ENCODE measurements around the gene EFCC1.

DNA sequence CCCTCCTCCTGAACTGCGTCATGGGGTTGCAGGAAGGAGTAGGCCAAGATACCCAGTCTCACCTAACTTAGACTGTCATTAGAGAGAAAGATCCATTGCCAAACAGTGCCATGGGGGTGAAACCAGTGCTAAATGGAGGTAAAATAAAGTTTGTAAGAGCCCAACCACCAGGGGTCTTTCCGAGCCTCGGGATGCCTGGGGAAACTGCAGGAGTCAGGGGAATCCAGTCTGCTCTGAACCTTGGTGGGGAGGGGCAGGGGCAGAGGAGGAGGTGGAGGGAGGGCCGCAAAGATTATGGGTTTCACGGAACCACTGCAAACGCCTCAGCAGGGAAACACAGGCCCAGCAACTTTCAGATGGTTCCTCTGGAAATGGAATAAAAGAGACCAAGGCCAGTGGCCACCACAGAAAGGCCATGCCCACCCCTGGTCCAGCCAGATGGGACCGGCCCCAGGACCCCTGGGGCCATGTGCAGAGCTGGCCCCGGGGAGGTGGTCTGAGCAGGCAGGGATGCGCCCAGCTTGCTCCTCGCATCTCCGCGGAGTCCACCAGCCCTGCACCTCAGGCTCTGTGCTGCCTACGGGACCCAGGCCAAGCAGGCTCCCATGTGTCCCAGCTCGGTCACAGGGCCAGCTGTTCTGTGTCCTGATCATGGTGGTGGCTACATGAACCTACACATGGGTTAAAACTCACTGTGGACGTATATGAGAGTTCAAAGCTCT, 39.6 kb downstream of the EFCC1 start:
- no peak for TF ChIP-seq CEBPB (IDR thresholded peaks at IDR 0.05)
- TF ChIP-seq RAD21 (IDR thresholded peaks at IDR 0.05; ENCODE audit: low read depth): no peak
- TF ChIP-seq, protein P1, sequence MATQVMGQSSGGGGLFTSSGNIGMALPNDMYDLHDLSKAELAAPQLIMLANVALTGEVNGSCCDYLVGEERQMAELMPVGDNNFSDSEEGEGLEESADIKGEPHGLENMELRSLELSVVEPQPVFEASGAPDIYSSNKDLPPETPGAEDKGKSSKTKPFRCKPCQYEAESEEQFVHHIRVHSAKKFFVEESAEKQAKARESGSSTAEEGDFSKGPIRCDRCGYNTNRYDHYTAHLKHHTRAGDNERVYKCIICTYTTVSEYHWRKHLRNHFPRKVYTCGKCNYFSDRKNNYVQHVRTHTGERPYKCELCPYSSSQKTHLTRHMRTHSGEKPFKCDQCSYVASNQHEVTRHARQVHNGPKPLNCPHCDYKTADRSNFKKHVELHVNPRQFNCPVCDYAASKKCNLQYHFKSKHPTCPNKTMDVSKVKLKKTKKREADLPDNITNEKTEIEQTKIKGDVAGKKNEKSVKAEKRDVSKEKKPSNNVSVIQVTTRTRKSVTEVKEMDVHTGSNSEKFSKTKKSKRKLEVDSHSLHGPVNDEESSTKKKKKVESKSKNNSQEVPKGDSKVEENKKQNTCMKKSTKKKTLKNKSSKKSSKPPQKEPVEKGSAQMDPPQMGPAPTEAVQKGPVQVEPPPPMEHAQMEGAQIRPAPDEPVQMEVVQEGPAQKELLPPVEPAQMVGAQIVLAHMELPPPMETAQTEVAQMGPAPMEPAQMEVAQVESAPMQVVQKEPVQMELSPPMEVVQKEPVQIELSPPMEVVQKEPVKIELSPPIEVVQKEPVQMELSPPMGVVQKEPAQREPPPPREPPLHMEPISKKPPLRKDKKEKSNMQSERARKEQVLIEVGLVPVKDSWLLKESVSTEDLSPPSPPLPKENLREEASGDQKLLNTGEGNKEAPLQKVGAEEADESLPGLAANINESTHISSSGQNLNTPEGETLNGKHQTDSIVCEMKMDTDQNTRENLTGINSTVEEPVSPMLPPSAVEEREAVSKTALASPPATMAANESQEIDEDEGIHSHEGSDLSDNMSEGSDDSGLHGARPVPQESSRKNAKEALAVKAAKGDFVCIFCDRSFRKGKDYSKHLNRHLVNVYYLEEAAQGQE (IDR thresholded peaks at IDR 0.05; ENCODE audit: low read depth): no peak
- TF ChIP-seq CREB1 (IDR thresholded peaks at IDR 0.05; ENCODE audit: low read depth): no peak
- TF ChIP-seq EP300 (IDR thresholded peaks at IDR 0.05; ENCODE audit: borderline replicate concordance): no peak
- no peak for TF ChIP-seq USF1 (IDR thresholded peaks at IDR 0.05)
- no peak for TF ChIP-seq TAF1 (IDR thresholded peaks at IDR 0.05; ENCODE audit: low read depth)
- TF ChIP-seq EGR1 (IDR thresholded peaks at IDR 0.05): no peak
- TF ChIP-seq, protein P2, sequence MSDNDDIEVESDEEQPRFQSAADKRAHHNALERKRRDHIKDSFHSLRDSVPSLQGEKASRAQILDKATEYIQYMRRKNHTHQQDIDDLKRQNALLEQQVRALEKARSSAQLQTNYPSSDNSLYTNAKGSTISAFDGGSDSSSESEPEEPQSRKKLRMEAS (IDR thresholded peaks at IDR 0.05): no peak
